Measurements from ENCODE around the gene PPFIA3. TPM values are rescaled to one million over a fixed set of nuclear protein-coding genes. Genes with fewer than 3 reads are reported as not detected.

Gene PPFIA3
- total and polyA plus RNA-seq, 2 donors (not counting 1 experiment from before 2014, with no cell fraction given): 2.1 to 3.4 TPM

- peaks cover 55% of the 10 kb centered on the region for H3K27me3 Mint-ChIP-seq
- CTCF ChIA-PET: no interaction called here
Measured at GRCh38 chr19:49157445-49158224, 38.3 kb downstream of the PPFIA3 start, which contains the start of gene TRPM4. TRPM4 (plus strand) TSS chr19:49157792; CDS start chr19:49157867, 75 bp downstream.

More at GRCh38 chr19:49157445-49158224, 38.3 kb downstream of the PPFIA3 start, which contains the start of gene TRPM4:
- Histone ChIP-seq H3K79me2 (ENCODE audit: control insufficient read depth, insufficient read depth, low read length) (no peaks in the 10 kb centered on the region), H3K27ac (ENCODE audit: low read length in 2 of 2) (no peak within 1 kb of the TSS), H3K27me3 (replicated peaks in 1 of 4; ENCODE audit: control extremely low read depth in 1 of 4, control insufficient read depth in 3 of 4, insufficient read depth in 4 of 4, low read length in 3 of 4) (peaks cover 0 to 56% (median 11%) of the 10 kb centered on the region in 4 experiments), H3K36me3 (replicated peaks in 1 of 2; ENCODE audit: control extremely low read depth in 1 of 2, control insufficient read depth in 1 of 2, extremely low read depth in 1 of 2, insufficient read depth in 2 of 2, low read length in 1 of 2) (no peaks in the 10 kb centered on the region), H3K9ac (ENCODE audit: low read length) (no peak within 1 kb of the TSS), H3K9me3 (ENCODE audit: control extremely low read depth in 1 of 3, control insufficient read depth in 2 of 3, insufficient read depth in 1 of 3, low read length in 2 of 3) (peaks cover 0 to 25% (median 0%) of the 10 kb centered on the region in 3 donors), H4K20me1 (ENCODE audit: control insufficient read depth, insufficient read depth, low read length, poor library complexity, severe bottlenecking) (no peaks in the 10 kb centered on the region), H3K4me3 (ENCODE audit: control extremely low read depth in 1 of 5, extremely low read depth in 1 of 5, insufficient read depth in 1 of 5, low read depth in 2 of 5, low read length in 4 of 5) (no peak within 1 kb of the TSS), H2AFZ (ENCODE audit: insufficient read depth, low read depth, low read length, poor library complexity, severe bottlenecking) (no peak within 1 kb of the TSS), H3K4me1 (ENCODE audit: control insufficient read depth in 2 of 2, insufficient read depth in 2 of 2, low read length in 2 of 2) (peaks cover 11 to 16% of the 10 kb centered on the region in 2 donors), H3K4me2 (replicated peaks; ENCODE audit: low read depth, low read length, poor library complexity, severe bottlenecking) (peak within 1 kb of the TSS; percentile 64)
- peaks cover 11% of the 10 kb centered on the region for H3K4me1 Mint-ChIP-seq
- H3K4me3 Mint-ChIP-seq: peak within 1 kb of the TSS; percentile 27
- peaks cover 2% of the 10 kb centered on the region for H3K9me3 Mint-ChIP-seq (ENCODE audit: insufficient read depth)
- POLR2A ChIA-PET: no interaction called here
- no peak for TF ChIP-seq EZH2 (IDR thresholded peaks at IDR 0.05; ENCODE audit: borderline replicate concordance, insufficient read depth, low read depth, low read length, poor library complexity, severe bottlenecking)
- TF ChIP-seq, protein P1, sequence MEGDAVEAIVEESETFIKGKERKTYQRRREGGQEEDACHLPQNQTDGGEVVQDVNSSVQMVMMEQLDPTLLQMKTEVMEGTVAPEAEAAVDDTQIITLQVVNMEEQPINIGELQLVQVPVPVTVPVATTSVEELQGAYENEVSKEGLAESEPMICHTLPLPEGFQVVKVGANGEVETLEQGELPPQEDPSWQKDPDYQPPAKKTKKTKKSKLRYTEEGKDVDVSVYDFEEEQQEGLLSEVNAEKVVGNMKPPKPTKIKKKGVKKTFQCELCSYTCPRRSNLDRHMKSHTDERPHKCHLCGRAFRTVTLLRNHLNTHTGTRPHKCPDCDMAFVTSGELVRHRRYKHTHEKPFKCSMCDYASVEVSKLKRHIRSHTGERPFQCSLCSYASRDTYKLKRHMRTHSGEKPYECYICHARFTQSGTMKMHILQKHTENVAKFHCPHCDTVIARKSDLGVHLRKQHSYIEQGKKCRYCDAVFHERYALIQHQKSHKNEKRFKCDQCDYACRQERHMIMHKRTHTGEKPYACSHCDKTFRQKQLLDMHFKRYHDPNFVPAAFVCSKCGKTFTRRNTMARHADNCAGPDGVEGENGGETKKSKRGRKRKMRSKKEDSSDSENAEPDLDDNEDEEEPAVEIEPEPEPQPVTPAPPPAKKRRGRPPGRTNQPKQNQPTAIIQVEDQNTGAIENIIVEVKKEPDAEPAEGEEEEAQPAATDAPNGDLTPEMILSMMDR (IDR thresholded peaks at IDR 0.05): no peak
- DNase-seq: peak; percentile 32
- intact Hi-C loops (cut with micrococcal nuclease): no loop called here
- WGBS (ENCODE audit: insufficient coverage): under 1% methylated on average over 38 of the region's 41 CpGs
- no peak for ATAC-seq (ENCODE audit: low read depth)
- peak within 1 kb of the TSS; percentile 21 for H3K27ac Mint-ChIP-seq
